Suprapubic skin (tissue), 4 donors: ENCODE results near the gene MEA1. TPM values are rescaled to one million over a fixed set of nuclear protein-coding genes. Genes with fewer than 3 reads are reported as not detected.

Experiments used
- DNase-seq, 2 donors: peaks; one replicate each; pipeline ENCODE4 v3.0.0-alpha.2; 2019; ENCODE audit warnings: low spot score in 2 of 2
- H3K27ac ChIP-seq: fragments of 200-600 bp; sonication (generic); one replicate; pipeline ENCODE4 v1.5.1; 2019
- H3K27me3 ChIP-seq: fragments of 200-600 bp; sonication (generic); one replicate; pipeline ENCODE4 v1.5.1; 2019
- H3K36me3 ChIP-seq: fragments of 200-600 bp; sonication (generic); one replicate; pipeline ENCODE4 v1.5.1; 2019
- H3K4me1 ChIP-seq: fragments of 200-600 bp; sonication (generic); one replicate; pipeline ENCODE4 v1.5.1; 2019
- H3K4me3 ChIP-seq: fragments of 200-600 bp; sonication (generic); one replicate; pipeline ENCODE4 v1.5.1; 2019; ENCODE audit warnings: mild to moderate bottlenecking
- H3K9me3 ChIP-seq: fragments of 200-600 bp; sonication (generic); one replicate; pipeline ENCODE4 v1.5.1; 2019
- CTCF ChIP-seq, 2 donors: fragments of 200-600 bp in 1 of 2; fragments of 450-650 bp in 1 of 2; sonication (generic) in 1 of 2; IDR thresholded peaks; one replicate each; pipeline ENCODE4 v1.5.1; 2016 to 2019; ENCODE audit warnings: antibody characterized with exemption in 2 of 2, mild to moderate bottlenecking in 1 of 2, moderate library complexity in 1 of 2
- EP300 ChIP-seq: sonication (generic); formaldehyde crosslinking; IDR thresholded peaks from one replicate; pipeline ENCODE4 v1.6.1; 2017; ENCODE audit warnings: antibody characterized with exemption
- POLR2A ChIP-seq, 2 donors: fragments of 450-650 bp; IDR thresholded peaks; one replicate each; pipeline ENCODE4 v1.6.1; 2017; ENCODE audit warnings: antibody characterized with exemption in 2 of 2, mild to moderate bottlenecking in 2 of 2, moderate library complexity in 2 of 2
- POLR2AphosphoS5 ChIP-seq, 3 donors: sonication (generic); formaldehyde crosslinking; IDR thresholded peaks; one replicate each; pipeline ENCODE4 v1.6.1; 2017; ENCODE audit warnings: antibody characterized with exemption in 3 of 3
- WGBS: methylation state at CpG from one replicate; pipeline ENCODE4 v1.1.5; 2018; 5-methylcytosine and 5-hydroxymethylcytosine counted together
- total RNA-seq, 4 donors: library from RNA; depleted of rRNA; stranded (reverse); fragments of >200 nt; gene quantifications; one replicate each; pipeline ENCODE4 v1.1.0, GENCODE V29; 2016

MEA1 gene
- total RNA-seq, result 10 to 100 TPM; 41.2 to 65.8 (median 61.5) TPM

DNA sequence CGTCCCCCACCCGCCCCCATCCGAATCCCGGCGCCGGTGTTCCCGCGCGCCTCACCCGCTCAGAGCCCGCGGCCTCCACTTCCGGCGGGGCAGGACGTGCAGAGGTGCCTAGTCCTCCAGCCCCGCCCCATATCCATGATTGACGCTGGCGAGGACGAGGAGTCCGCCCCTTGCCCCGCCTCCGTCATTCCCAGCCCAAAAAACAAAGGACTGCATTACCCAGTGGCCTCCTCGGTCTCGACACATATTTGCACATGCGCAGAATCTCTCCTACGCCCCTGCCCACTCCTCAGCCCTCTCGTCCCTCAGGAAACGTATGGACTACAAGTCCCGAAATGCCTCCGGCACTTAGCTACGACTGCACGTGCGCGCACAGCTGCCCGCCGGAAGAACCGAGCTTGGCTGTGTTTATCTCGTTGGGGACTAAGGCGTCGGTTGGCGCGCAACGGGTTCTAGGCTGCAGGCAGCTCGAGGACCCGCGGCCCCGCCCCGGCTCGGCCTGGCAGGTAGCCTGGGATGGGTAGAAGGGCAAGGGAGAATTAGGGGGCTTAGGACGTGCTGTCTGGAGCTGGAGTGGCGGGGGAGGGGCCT lies at the start of gene MEA1, which contains the start of gene KLHDC3:
TSS of gene MEA1 (minus strand) at position 104 of the 591 bp plus-strand sequence. CDS start 133 bp downstream, outside the sequence.
TSS of gene KLHDC3 (plus strand) at position 407 of the 591 bp plus-strand sequence. CDS start 2,944 bp downstream, outside the sequence.
- Histone ChIP-seq H3K27me3 (no peaks in the 10 kb centered on the region), H3K9me3 (no peaks in the 10 kb centered on the region), H3K4me3 (peak within 1 kb of the TSS; percentile 86), H3K36me3 (peaks cover 48% of the 10 kb centered on the region), H3K4me1 (peaks cover 46% of the 10 kb centered on the region), H3K27ac (peak within 1 kb of the TSS; percentile 73)
- DNase-seq, result peak; percentile 99 to 100
- under 1% methylated on average over 33 of the region's 51 CpGs for WGBS
- peak in 2 of 3 donors; percentile 42 to 93 for TF ChIP-seq POLR2AphosphoS5 (IDR thresholded peaks at IDR 0.05)
- TF ChIP-seq CTCF (IDR thresholded peaks at IDR 0.05), result no peak
- TF ChIP-seq EP300, result no peak
- no peak for TF ChIP-seq POLR2A (IDR thresholded peaks at IDR 0.05)

DNA sequence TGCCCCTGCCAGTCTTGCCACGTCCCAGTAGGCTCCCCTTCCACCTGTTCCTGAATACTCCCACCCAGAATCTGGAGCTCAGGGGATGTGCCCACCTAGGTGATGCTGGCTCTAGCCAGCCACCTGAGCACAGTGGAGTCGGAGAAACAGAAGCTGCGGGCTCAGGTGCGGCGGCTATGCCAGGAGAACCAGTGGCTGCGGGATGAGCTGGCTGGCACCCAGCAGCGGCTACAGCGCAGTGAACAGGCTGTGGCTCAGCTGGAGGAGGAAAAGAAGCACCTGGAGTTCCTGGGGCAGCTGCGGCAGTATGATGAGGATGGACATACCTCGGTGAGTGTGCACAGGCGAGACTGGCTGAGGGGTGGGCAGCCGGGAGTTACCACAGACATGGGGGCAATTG lies 49.1 kb upstream of the MEA1 start:
- WGBS, result 89% methylated on average over 6 of the region's 12 CpGs
- H3K36me3 ChIP-seq, result peaks cover 34% of the 10 kb centered on the region
- no peak for DNase-seq

DNA sequence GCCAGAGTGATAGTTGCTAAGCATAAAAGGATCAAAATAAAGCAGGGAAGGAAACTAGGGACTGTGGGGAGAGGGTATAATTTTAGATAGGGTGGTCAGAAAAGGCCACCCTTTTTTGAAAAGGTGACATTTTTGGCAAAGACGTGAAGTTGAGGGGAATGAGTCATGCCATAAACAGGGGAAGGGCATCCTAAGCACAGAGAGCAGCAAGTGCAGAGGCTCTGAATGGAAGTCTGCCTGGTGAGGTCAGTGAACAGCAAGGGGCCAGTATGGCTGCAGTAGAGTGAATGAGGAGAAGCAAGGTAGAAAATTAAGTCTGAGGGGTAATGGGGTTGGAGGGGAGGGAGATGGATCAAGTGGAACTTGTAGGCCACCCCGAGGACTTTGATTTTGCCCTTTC lies 48.1 kb upstream of the MEA1 start:
- no peak for TF ChIP-seq POLR2A (IDR thresholded peaks at IDR 0.05)
- TF ChIP-seq EP300, result no peak
- no peak for TF ChIP-seq CTCF (IDR thresholded peaks at IDR 0.05)
- no peak for TF ChIP-seq POLR2AphosphoS5 (IDR thresholded peaks at IDR 0.05)
- Histone ChIP-seq H3K36me3 (peaks cover 36% of the 10 kb centered on the region), H3K4me3 (no peak overlapping the region), H3K27ac (no peak overlapping the region), H3K27me3 (no peaks in the 10 kb centered on the region), H3K9me3 (no peaks in the 10 kb centered on the region), H3K4me1 (peaks cover 26% of the 10 kb centered on the region)
- 68% methylated on average over 2 of the region's 2 CpGs for WGBS
- DNase-seq, result no peak

More for the DNA sequence above, 49.1 kb upstream of the MEA1 start:
- Histone ChIP-seq H3K4me1 (peaks cover 25% of the 10 kb centered on the region), H3K4me3 (no peak overlapping the region), H3K9me3 (no peaks in the 10 kb centered on the region), H3K27me3 (no peaks in the 10 kb centered on the region), H3K27ac (no peak overlapping the region)
- TF ChIP-seq POLR2A (IDR thresholded peaks at IDR 0.05) (no peak), POLR2AphosphoS5 (IDR thresholded peaks at IDR 0.05) (no peak), CTCF (IDR thresholded peaks at IDR 0.05) (no peak), EP300 (no peak)

GRCh38 chr6:43060755-43061633 lies 47.2 kb upstream of the MEA1 start:
- Histone ChIP-seq H3K9me3 (no peaks in the 10 kb centered on the region), H3K4me1 (peaks cover 26% of the 10 kb centered on the region), H3K27ac (no peak overlapping the region), H3K36me3 (peaks cover 36% of the 10 kb centered on the region), H3K4me3 (peak overlapping the region; percentile 75), H3K27me3 (no peaks in the 10 kb centered on the region)
- WGBS, result 85% methylated on average over 11 of the region's 12 CpGs
- no peak for TF ChIP-seq CTCF (IDR thresholded peaks at IDR 0.05)
- TF ChIP-seq EP300, result no peak
- TF ChIP-seq POLR2A (IDR thresholded peaks at IDR 0.05), result no peak
- TF ChIP-seq POLR2AphosphoS5 (IDR thresholded peaks at IDR 0.05), result no peak
- no peak for DNase-seq
